Stimulated activated CD4-positive, alpha-beta T cell treated with anti-CD3 and anti-CD28 coated beads, Interleukin-2, amount 100 ng/mL, for 24 hours (primary cell): Measurements from ENCODE around the gene NEK8.
"Not testable (repeated sequence)": the region's sequence is repeated elsewhere in the genome, so short reads cannot be mapped to it uniquely, and the experiment has no call there.

Source experiments
- DNase-seq, 2 donors: peaks; one replicate each; pipeline ENCODE4 v3.0.0-alpha.2; 2020

The NEK8 gene

GRCh38 chr17:28725660-28726225 lies 2.8 kb upstream of the NEK8 start:
- DNase-seq: peak; percentile 72 to 78

DNA sequence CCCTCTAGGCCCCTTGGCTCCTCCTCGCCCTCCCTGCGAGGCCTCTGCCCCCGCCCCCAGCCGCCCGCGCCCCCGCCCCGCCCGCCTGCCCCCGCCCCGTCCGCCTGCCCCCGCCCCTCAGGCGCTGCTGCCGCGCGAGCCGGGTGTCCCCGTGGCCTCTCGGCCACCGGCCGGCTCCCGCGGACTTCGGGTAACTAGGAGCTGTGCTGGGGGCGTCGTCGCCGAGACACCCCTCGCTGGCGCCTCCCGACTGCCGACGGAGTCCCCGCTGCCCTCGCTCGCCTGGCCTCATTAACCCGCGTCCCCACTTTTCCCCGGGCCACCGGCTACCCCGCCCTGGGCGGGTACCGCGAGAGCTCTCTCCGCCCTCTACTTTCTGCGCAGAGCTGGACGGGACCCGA lies 2.4 kb upstream of the NEK8 start, which contains the start of gene TLCD1:
TSS of gene TLCD1 (minus strand) at position 8 of the 401 bp plus-strand sequence. CDS start 136 bp downstream, outside the sequence.
- DNase-seq: peak; percentile 80 to 84

- peak; percentile 93 to 95 for DNase-seq
Observed at GRCh38 chr17:28726627-28727491, 1.7 kb upstream of the NEK8 start.

DNA sequence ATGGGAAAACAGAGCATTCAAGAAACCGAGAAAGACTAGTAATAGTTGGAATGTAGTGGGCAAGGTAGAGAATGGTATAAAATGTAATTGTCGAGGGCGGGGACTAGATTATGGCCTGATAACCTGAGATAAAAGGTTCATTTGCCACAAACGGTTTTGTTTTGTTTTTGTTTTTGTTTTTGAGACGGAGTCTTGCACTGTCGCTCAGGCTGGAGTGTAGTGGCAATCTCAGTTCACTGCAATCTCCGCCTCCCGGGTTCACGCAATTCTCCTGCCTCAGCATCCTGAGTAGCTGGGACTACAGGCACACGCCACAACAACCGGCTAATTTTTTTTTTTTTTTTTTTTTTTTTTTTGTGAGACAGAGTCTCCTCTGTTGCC lies 1.4 kb downstream of the NEK8 start:
- DNase-seq: no peak

DNA sequence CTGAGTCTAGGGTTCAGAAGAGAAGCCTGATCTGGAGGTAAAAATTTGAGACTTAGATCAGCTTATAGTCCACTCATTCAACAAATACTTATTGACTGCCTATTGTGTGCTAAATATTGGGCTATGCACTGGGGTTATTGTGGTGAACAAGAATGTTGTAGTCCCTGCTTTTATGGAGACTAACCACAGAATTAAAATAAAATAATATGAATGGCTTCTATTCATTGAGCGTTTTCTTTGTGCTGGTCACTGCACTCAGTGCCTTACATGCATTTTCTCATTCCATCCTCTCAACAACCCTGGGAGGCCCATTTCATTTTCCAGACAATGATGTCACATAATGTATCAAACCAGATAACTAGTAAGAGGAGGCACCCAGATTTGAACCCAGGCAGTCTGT lies 4.8 kb downstream of the NEK8 start:
- DNase-seq: no peak

DNA sequence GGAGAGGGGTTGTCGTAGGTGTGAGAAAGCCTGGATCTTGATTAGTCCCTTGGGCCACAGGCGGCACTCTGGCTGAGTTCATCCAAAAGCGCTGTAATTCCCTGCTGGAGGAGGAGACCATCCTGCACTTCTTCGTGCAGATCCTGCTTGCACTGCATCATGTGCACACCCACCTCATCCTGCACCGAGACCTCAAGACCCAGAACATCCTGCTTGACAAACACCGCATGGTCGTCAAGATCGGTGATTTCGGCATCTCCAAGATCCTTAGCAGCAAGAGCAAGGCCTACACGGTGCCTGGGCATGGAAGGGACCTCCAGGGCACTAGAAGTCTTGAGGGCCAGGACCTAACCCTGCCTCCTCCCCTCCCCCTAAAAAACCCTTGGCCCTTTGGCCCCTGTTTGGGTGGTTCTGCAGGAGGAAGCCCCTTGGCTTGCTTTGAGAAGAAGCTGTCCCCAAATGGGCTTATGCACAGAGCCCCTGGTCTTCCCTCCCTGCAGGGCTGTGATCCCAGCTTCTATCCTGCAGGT lies 6.2 kb downstream of the NEK8 start:
- no peak for DNase-seq

GRCh38 chr17:28735242-28735722 lies 6.7 kb downstream of the NEK8 start:
- no peak for DNase-seq

DNA sequence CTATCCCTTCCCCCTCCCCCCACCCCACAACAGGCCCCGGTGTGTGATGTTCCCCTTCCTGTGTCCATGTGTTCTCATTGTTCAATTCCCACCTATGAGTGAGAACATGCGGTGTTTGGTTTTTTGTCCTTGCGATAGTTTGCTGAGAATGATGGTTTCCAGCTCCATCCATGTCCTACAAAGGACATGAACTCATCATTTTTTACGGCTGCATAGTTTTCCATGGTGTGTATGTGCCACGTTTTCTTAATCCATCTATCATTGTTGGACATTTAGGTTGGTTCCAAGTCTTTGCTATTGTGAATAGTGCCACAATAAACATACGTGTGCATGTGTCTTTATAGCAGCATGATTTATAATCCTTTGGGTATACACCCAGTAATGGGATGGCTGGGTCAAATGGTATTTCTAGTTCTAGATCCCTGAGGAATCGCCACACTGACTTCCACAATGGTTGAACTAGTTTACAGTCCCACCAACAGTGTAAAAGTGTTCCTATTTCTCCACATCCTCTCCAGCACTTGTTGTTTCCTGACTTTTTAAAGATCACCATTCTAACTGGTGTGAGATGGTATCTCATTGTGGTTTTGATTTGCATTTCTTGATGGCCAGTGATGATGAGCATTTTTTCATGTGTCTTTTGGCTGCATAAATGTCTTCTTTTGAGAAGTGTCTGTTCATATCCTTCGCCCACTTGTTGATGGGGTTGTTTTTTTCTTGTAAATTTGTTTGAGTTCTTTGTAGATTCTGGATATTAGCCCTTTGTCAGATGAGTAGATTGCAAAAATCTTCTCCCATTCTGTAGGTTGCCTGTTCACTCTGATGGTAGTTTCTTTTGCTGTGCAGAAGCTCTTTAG lies 7.6 kb downstream of the NEK8 start:
- DNase-seq: not testable (repeated sequence)

GRCh38 chr17:28737316-28737715 lies 8.7 kb downstream of the NEK8 start:
- no peak for DNase-seq

- no peak for DNase-seq
Observed at GRCh38 chr17:28737770-28738679, 9.4 kb downstream of the NEK8 start.

GRCh38 chr17:28738680-28739384 lies 10.2 kb downstream of the NEK8 start:
- DNase-seq: peak; percentile 55 to 56

DNA sequence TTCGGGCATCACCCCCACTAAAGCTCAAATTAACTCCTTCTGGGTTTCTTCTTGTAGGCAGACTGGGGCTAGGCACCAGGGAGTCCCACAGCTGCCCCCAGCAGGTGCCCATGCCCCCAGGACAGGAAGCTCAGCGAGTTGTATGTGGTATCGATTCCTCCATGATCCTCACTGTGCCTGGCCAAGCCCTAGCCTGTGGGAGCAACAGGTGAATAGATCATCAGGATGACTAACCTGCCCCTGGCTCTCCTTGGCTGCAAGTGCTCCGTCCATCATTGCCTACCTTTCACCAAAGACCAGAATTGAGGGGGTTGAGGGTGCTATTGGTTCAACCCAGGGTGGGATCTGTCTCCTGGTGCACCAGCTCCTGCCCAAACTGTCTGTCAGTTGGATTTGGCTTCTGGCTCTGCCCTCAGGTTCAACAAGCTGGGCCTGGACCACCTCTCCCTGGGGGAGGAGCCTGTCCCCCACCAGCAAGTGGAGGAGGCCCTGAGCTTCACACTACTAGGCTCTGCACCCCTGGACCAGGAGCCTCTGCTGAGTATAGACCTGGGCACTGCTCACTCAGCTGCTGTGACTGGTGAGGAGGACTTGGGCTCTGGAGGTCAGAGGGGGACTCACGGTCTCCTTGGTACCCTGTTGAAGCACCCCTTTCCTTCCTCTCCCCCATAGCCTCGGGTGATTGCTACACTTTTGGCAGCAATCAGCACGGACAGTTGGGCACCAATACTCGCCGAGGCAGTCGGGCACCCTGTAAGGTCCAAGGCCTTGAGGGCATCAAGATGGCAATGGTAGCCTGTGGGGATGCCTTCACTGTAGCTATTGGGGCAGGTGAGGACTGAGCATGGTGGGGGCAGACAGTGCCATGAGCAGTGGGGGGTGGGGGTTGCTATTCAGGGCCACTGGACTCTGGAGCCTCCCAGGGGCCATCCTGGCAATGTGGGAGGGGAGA lies 12.1 kb downstream of the NEK8 start:
- DNase-seq: no peak

DNA sequence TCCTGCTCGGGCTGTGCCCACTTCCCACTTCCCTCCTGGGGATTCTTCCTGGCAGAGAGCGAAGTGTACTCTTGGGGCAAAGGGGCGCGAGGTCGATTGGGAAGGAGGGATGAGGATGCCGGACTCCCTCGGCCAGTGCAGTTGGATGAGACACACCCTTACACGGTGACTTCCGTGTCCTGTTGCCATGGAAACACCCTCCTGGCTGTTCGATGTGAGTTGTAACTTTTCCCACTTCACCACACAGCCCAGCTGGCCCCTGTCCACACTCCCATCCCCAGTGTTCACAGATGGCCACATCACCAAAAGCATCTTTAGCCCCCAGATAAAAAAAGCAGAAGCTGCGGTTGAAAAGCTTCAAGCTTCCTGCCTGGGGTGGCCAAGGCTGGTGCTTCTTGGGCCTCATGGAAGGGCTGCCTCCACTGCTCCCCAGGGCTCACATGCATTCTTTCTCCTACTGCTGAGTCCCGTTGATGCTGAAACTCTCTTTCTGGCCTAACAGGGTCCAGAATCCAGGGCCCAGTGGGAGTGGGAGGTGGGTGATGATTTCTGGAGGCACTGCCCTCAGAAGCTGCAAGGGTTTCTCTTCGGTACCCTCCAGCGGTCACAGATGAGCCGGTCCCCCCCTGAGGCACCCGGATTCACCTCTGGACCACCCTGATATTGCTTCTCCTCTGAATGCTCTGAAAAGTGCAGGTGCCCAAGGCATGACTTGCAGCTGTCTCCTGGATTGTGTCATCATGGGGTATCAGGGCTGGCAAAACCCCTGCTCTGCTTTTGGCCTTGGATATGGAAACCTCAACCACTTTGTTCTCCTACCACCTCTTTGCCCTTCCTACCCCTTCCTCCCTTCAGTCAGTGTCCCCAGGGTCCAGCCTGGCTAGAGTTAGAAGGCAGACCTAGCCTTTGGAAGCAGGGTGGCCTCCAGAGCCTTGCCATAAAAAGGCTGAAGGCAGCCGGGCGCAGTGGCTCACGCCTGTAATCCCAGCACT lies 13.1 kb downstream of the NEK8 start:
- DNase-seq: no peak

DNA sequence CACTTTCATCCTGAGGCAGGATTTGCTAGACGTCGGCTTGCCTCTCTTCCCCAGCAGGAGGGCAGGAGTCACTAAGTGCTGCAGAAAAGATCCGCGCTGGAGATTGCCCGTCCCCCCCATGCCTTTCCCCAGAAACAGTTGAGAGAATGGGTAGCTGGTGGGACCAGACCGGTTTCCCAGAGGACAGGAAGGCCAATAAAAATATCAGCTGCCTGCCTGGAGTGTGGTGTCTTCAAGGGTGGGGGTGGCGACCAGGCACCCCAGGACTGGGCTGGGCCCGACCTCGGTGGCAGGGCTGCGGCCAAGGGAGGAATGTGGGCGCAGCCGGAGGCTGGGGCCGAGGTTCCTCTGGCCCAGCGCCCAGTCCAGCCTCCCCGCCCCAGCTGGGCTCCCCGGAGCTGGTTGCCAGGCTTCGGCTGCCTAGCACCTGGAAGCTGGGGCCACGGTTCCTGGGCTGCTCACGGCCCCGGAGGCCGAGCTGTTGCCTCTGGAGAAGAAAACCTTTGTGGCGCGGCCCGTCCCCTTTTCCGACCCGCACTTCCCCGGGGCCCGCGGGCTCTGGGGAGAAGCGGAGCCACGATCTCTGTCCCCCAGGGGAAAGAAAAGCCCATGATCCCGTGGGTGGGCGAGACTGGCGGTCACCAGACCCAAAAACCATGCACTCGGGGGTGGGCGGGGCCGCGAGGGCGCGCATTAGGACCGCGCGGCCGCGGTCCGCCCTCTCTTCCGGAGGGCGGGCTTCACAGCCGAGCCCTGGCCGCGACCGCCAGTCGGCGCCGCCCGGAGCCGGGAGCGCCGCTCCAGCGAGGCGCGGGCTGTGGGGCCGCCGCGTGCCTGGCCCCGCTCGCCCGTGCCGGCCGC lies 14.9 kb downstream of the NEK8 start, which contains the start of gene TRAF4:
TSS of gene TRAF4 (plus strand) at position 769 of the 861 bp plus-strand sequence. CDS start 102 bp downstream, outside the sequence.
- peak; percentile 82 to 89 for DNase-seq

- DNase-seq: peak; percentile 76 to 81
Observed at GRCh38 chr17:28744104-28744971, 15.8 kb downstream of the NEK8 start.
